ENCODE results near the gene COL11A1.

DNA sequence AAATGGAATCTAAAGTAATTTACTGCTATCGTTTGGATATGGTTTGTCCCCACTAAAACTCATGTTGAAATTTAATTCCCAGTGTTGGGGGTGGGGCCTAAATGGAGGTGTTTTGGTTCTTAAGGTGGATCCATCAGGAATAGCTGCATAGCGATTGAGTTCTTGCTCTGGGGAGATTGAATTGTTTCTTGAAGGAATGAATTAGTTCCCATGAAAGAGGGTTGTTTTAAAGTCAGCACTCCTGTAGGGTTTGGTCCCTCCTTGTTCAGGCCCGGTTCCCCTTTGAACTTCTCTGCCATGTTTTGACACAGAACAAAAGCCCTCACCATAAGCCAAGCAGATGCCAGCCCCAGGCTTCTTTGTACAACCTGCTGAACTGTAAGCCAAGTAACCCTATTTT, 170.9 kb downstream of the COL11A1 start:
- TF ChIP-seq, protein P1, sequence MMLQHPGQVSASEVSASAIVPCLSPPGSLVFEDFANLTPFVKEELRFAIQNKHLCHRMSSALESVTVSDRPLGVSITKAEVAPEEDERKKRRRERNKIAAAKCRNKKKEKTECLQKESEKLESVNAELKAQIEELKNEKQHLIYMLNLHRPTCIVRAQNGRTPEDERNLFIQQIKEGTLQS (IDR thresholded peaks at IDR 0.05), result no peak
- TF ChIP-seq POLR2A (IDR thresholded peaks at IDR 0.05; ENCODE audit: borderline replicate concordance, extremely low read depth, insufficient read depth, insufficient read length) (no peak), CTCF (IDR thresholded peaks at IDR 0.05 in 2 of 3, conservative IDR thresholded peaks at IDR 0.05 in 1 of 3; ENCODE audit: borderline replicate concordance in 1 of 3, insufficient read depth in 1 of 3, low read depth in 2 of 3, low read length in 2 of 3) (no peak), EZH2 (IDR thresholded peaks at IDR 0.05) (no peak), REST (IDR thresholded peaks at IDR 0.05; ENCODE audit: low read depth) (no peak), POLR2AphosphoS5 (IDR thresholded peaks at IDR 0.05; ENCODE audit: low read depth, low read length) (no peak)
- TF ChIP-seq, protein P2, sequence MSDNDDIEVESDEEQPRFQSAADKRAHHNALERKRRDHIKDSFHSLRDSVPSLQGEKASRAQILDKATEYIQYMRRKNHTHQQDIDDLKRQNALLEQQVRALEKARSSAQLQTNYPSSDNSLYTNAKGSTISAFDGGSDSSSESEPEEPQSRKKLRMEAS (IDR thresholded peaks at IDR 0.05), result no peak
